Endothelial cell of umbilical vein (primary cell): Measurements from ENCODE around the gene CCDC57. TPM values are rescaled to one million over a fixed set of nuclear protein-coding genes. Genes with fewer than 3 reads are reported as not detected.

ENCODE experiments used
- BruUV-seq: library from RNA; stranded (reverse); fragments of 400-500 nt; replicated peaks from 2 replicates; lab custom pipeline; 2021; lab: Mats Ljungman, UMichigan
- CTCF ChIA-PET: fragments of 300-600, 350-600 bp; sonication (Branson Sonifier 250); formaldehyde crosslinking; loops from one replicate; lab custom pipeline; 2021; ENCODE audit warnings: antibody characterized with exemption, inconsistent platforms; lab: Charles Lee
- POLR2A ChIA-PET: fragments of 300-600, 350-600 bp; sonication (Branson Sonifier 250); formaldehyde crosslinking; loops from one replicate; lab custom pipeline; 2021; ENCODE audit warnings: antibody characterized with exemption, inconsistent platforms; lab: Charles Lee
- DNase-seq: peaks from one replicate; pipeline ENCODE4 v3.0.0-alpha.2; 2011; ENCODE audit warnings: low read depth, low spot score
- FAIRE-seq: peaks from 2 replicates; lab custom pipeline; 2011; peaks lifted over from hg19 to GRCh38; lab: Jason Lieb, UNC
- H2AFZ ChIP-seq: 2 replicates; pipeline ENCODE4 v1.6.0; 2012; ENCODE audit warnings: low read depth, low read length, control low read depth, inconsistent platforms
- H3K27ac ChIP-seq: 2 replicates; pipeline ENCODE4 v1.5.1; 2011; ENCODE audit warnings: low read depth, mild to moderate bottlenecking, control low read depth, low read length, moderate library complexity; ENCODE audit not compliant: insufficient read depth
- H3K27me3 ChIP-seq, 2 experiments: 2 replicates each; pipeline versions ENCODE4 v1.6.0 to v1.6.1; 2011; ENCODE audit warnings: low read length in 2 of 2, mixed read lengths in 1 of 2; ENCODE audit not compliant: control insufficient read depth in 2 of 2, insufficient read depth in 2 of 2
- H3K36me3 ChIP-seq, 2 experiments: 2 replicates in 1 of 2; 3 replicates in 1 of 2; pipeline ENCODE4 v1.5.1; 2011; ENCODE audit warnings: low read length in 2 of 2, mild to moderate bottlenecking in 1 of 2, moderate library complexity in 1 of 2; ENCODE audit not compliant: control insufficient read depth in 2 of 2, insufficient read depth in 2 of 2; ENCODE audit errors: extremely low read depth in 1 of 2
- H3K4me1 ChIP-seq: 3 replicates; pipeline ENCODE4 v1.5.1; 2011; ENCODE audit warnings: mild to moderate bottlenecking, low read length; ENCODE audit not compliant: control insufficient read depth, insufficient read depth; ENCODE audit errors: extremely low read depth
- H3K4me2 ChIP-seq: 2 replicates; pipeline ENCODE4 v1.6.1; 2011; ENCODE audit warnings: low read length, control low read depth, mixed read lengths; ENCODE audit not compliant: insufficient read depth
- H3K4me3 ChIP-seq, 3 experiments: fragments of 200-600 bp in 1 of 3; sonication (generic), shearing (Covaris generic) in 1 of 3; replicated peaks in 1 of 3; 2 replicates each; pipeline ENCODE4 v1.5.1; 2011 to 2016; ENCODE audit warnings: control low read depth in 3 of 3, low read length in 3 of 3, mild to moderate bottlenecking in 2 of 3, inconsistent platforms in 1 of 3, low read depth in 1 of 3, moderate library complexity in 1 of 3; ENCODE audit not compliant: insufficient read depth in 1 of 3
- H3K79me2 ChIP-seq: 2 replicates; pipeline ENCODE4 v1.6.0; 2012; ENCODE audit warnings: low read length, inconsistent platforms; ENCODE audit not compliant: control insufficient read depth, insufficient read depth
- H3K9ac ChIP-seq: replicated peaks from 2 replicates; pipeline ENCODE3; 2011; ENCODE audit warnings: low read length, control low read depth; ENCODE audit not compliant: insufficient read depth; ENCODE audit errors: extremely low read depth
- H3K9me1 ChIP-seq: replicated peaks from 3 replicates; pipeline ENCODE4 v1.6.0; 2011; ENCODE audit warnings: mild to moderate bottlenecking, low read length; ENCODE audit not compliant: control insufficient read depth, insufficient read depth; ENCODE audit errors: extremely low read depth
- H3K9me3 ChIP-seq: replicated peaks from 2 replicates; pipeline ENCODE4 v1.5.1; 2012; ENCODE audit warnings: low read length, inconsistent platforms; ENCODE audit not compliant: control insufficient read depth, insufficient read depth
- H4K20me1 ChIP-seq: replicated peaks from 2 replicates; pipeline ENCODE3; 2011; ENCODE audit warnings: mild to moderate bottlenecking, low read length; ENCODE audit not compliant: control insufficient read depth, insufficient read depth; ENCODE audit errors: extremely low read depth
- EZH2 ChIP-seq: IDR thresholded peaks from 2 replicates; pipeline ENCODE4 v1.6.1; 2012; ENCODE audit warnings: borderline replicate concordance, low read depth, mild to moderate bottlenecking, moderate library complexity, low read length, inconsistent platforms; ENCODE audit not compliant: severe bottlenecking
- FOS ChIP-seq: IDR thresholded peaks from 2 replicates; pipeline ENCODE4 v1.6.1; 2011; ENCODE audit warnings: mild to moderate bottlenecking, low read length, moderate library complexity, borderline replicate concordance; ENCODE audit not compliant: insufficient read depth
- GATA2 ChIP-seq: IDR thresholded peaks from 2 replicates; pipeline ENCODE4 v1.7.0; 2011; ENCODE audit warnings: low read depth, mild to moderate bottlenecking, moderate library complexity, mixed read lengths, low read length; ENCODE audit not compliant: insufficient read length, insufficient read depth
- JUN ChIP-seq: IDR thresholded peaks from 2 replicates; pipeline ENCODE4 v1.6.1; 2011; ENCODE audit warnings: borderline replicate concordance, low read depth; ENCODE audit not compliant: insufficient read length, insufficient read depth
- MYC ChIP-seq: IDR thresholded peaks from one replicate; pipeline ENCODE4 v1.6.1; 2011; ENCODE audit warnings: mild to moderate bottlenecking, low read depth, low read length
- POLR2A ChIP-seq: IDR thresholded peaks from 2 replicates; pipeline ENCODE4 v1.6.1; 2012; ENCODE audit warnings: low read depth, mild to moderate bottlenecking, control low read depth, low read length
- POLR2AphosphoS5 ChIP-seq: IDR thresholded peaks from 2 replicates; pipeline ENCODE4 v1.6.1; 2012; ENCODE audit warnings: low read depth, mild to moderate bottlenecking, control low read depth, low read length, moderate library complexity; ENCODE audit not compliant: insufficient read depth
- dilution Hi-C: fragments of 300-500 bp; cut with MboI; formaldehyde crosslinking; loops from one replicate; pipeline ENCODE4 v1.15.0; 2019; ENCODE audit warnings: low sequenced_read_pairs; ENCODE audit not compliant: extremely low pct_ligation_motif_present
- intact Hi-C: fragments of 100-400 bp; cut with micrococcal nuclease; formaldehyde crosslinking; loops from one replicate; pipeline ENCODE4 v1.10.0; 2022
- polyA plus RNA-seq, 4 experiments: library from polyadenylated mRNA; depleted of rRNA in 3 of 4; stranded (reverse) in 3 of 4; unstranded in 1 of 4; fragments of >200 nt; gene quantifications; 2 replicates each; pipeline versions ENCODE4 v1.2.1 to v1.2.3, GENCODE V29; 2011 to 2012; ENCODE audit warnings: missing spikeins in 1 of 4
- total RNA-seq: library from RNA; stranded (reverse); gene quantifications from 2 replicates; pipeline ENCODE4 v1.2.3, GENCODE V29; 2021
- TF ChIP-seq, protein P1 (sequence below): IDR thresholded peaks from 2 replicates; pipeline ENCODE4 v1.6.1; 2011; ENCODE audit not compliant: insufficient read depth, insufficient read length
- TF ChIP-seq, protein P2 (sequence below), 2 donors: IDR thresholded peaks; 1 replicate in 1 of 2; 2 replicates in 1 of 2; pipeline ENCODE4 v1.5.1; 2011; ENCODE audit warnings: low read length in 2 of 2, mild to moderate bottlenecking in 2 of 2, moderate library complexity in 2 of 2, control low read depth in 1 of 2, inconsistent platforms in 1 of 2, low read depth in 1 of 2; ENCODE audit not compliant: insufficient read depth in 1 of 2; ENCODE audit errors: extremely low read depth in 1 of 2

CCDC57 gene
- total and polyA plus RNA-seq, 2 donors (not counting 3 experiments of a cell fraction or from before 2014, with no cell fraction given): 18.6 to 31.6 TPM

DNA sequence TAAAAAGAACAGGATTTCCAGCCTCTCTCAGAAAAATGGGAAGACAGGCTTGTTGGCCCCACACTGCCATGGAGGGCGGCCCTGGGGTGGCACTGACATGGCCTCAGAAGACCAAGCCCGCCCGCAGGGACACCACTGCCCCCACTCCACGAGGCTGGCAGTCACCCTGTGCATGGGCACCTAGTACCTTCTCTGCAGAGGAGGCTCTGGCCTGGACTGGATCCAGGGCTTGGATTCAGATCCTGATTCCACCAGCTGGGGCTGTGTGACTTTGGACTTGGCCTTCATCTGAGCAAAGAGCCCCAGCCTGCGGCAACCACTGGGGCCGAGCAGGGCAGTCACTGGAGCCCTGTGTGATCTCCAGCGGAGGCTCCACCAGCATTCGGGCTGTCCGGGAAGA lies 97.8 kb downstream of the CCDC57 start:
- Histone ChIP-seq H3K9ac (no peak overlapping the region), H3K36me3 (no peaks in the 10 kb centered on the region), H3K9me3 (no peaks in the 10 kb centered on the region), H3K9me1 (no peaks in the 10 kb centered on the region), H2AFZ (no peak overlapping the region), H3K4me1 (no peaks in the 10 kb centered on the region), H3K79me2 (no peaks in the 10 kb centered on the region), H3K4me3 (no peak overlapping the region), H4K20me1 (no peaks in the 10 kb centered on the region), H3K27ac (no peak overlapping the region), H3K4me2 (no peak overlapping the region), H3K27me3 (no peaks in the 10 kb centered on the region)
- dilution Hi-C loops (no loop called here), intact Hi-C loops (no loop called here)
- ChIA-PET POLR2A (no interaction called here), CTCF (no interaction called here)
- no peak for DNase-seq
- TF ChIP-seq GATA2 (no peak), MYC (no peak), FOS (no peak), EZH2 (no peak), POLR2A (no peak), POLR2AphosphoS5 (no peak), JUN (no peak)
- TF ChIP-seq, protein P1, sequence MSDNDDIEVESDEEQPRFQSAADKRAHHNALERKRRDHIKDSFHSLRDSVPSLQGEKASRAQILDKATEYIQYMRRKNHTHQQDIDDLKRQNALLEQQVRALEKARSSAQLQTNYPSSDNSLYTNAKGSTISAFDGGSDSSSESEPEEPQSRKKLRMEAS: no peak
- TF ChIP-seq, protein P2, sequence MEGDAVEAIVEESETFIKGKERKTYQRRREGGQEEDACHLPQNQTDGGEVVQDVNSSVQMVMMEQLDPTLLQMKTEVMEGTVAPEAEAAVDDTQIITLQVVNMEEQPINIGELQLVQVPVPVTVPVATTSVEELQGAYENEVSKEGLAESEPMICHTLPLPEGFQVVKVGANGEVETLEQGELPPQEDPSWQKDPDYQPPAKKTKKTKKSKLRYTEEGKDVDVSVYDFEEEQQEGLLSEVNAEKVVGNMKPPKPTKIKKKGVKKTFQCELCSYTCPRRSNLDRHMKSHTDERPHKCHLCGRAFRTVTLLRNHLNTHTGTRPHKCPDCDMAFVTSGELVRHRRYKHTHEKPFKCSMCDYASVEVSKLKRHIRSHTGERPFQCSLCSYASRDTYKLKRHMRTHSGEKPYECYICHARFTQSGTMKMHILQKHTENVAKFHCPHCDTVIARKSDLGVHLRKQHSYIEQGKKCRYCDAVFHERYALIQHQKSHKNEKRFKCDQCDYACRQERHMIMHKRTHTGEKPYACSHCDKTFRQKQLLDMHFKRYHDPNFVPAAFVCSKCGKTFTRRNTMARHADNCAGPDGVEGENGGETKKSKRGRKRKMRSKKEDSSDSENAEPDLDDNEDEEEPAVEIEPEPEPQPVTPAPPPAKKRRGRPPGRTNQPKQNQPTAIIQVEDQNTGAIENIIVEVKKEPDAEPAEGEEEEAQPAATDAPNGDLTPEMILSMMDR (IDR thresholded peaks at IDR 0.05; ENCODE audit: extremely low read depth in 1 of 2, insufficient read depth in 1 of 2, low read depth in 1 of 2, low read length in 2 of 2): no peak
- no peak for FAIRE-seq
- BruUV-seq: no TSS peak
